Prostate gland (tissue), 2 donors: ENCODE data around the gene PXT1. TPM values are rescaled to one million over a fixed set of nuclear protein-coding genes. Genes with fewer than 3 reads are reported as not detected.

ENCODE experiments used
- DNase-seq: peaks from one replicate; pipeline ENCODE4 v3.0.0-alpha.2; 2019; ENCODE audit warnings: low spot score
- H3K27ac ChIP-seq, 2 donors: fragments of 200-600 bp; sonication (generic); 2 replicates each; pipeline ENCODE4 v1.5.1; 2017 to 2019
- H3K27me3 ChIP-seq: fragments of 200-600 bp; sonication (generic); replicated peaks from 2 replicates; pipeline ENCODE4 v1.5.1; 2019; ENCODE audit not compliant: insufficient read depth
- H3K36me3 ChIP-seq, 2 donors: fragments of 200-600 bp; sonication (generic); 1 replicate in 1 of 2; 2 replicates in 1 of 2; pipeline versions ENCODE4 v1.5.1 to v1.8.1; 2017 to 2019
- H3K4me1 ChIP-seq: fragments of 200-600 bp; sonication (generic); replicated peaks from 2 replicates; pipeline ENCODE4 v1.5.1; 2019
- H3K4me3 ChIP-seq, 2 donors: fragments of 200-600 bp; sonication (generic); 2 replicates each; pipeline ENCODE4 v1.5.1; 2017 to 2019
- H3K9me3 ChIP-seq: fragments of 200-600 bp; sonication (generic); 2 replicates; pipeline ENCODE4 v1.5.1; 2017
- POLR2A ChIP-seq: fragments of 450-650 bp; IDR thresholded peaks from one replicate; pipeline ENCODE4 v1.6.1; 2016; ENCODE audit warnings: antibody characterized with exemption, mild to moderate bottlenecking
- POLR2AphosphoS5 ChIP-seq: sonication (generic); formaldehyde crosslinking; IDR thresholded peaks from one replicate; pipeline ENCODE4 v1.6.1; 2017; ENCODE audit warnings: antibody characterized with exemption
- WGBS: methylation state at CpG from one replicate; pipeline ENCODE4 v1.1.5; 2018; 5-methylcytosine and 5-hydroxymethylcytosine counted together
- intact Hi-C: fragments of 100-400 bp; cut with DNase I; formaldehyde crosslinking; loops from one replicate; pipeline ENCODE4 v1.14.2; 2022
- total RNA-seq, 2 donors: library from RNA; depleted of rRNA; stranded (reverse); fragments of >200 nt; gene quantifications; one replicate each; pipeline ENCODE4 v1.1.0, GENCODE V29; 2016
- TF ChIP-seq, protein P1 (sequence below), 4 experiments: fragments of 200-600 bp in 2 of 4; fragments of 450-650 bp in 2 of 4; sonication (generic) in 2 of 4; IDR thresholded peaks; 1 replicate in 3 of 4; 2 replicates in 1 of 4; pipeline ENCODE4 v1.5.1; 2016 to 2019; ENCODE audit warnings: antibody characterized with exemption in 4 of 4, mild to moderate bottlenecking in 2 of 4, moderate library complexity in 2 of 4

PXT1 gene
- total RNA-seq, 2 donors from 2014 or later, result 6.3 TPM; not detected in 1

- intact Hi-C loops, result loop anchor here (10.0 kb wide), 1 partner anchor 225 kb away; no protein-coding TSS in a partner anchor
- Histone ChIP-seq H3K9me3 (no peaks in the 10 kb centered on the region), H3K27ac (peak overlapping the region in 1 of 2 donors; percentile 25), H3K4me1 (no peaks in the 10 kb centered on the region), H3K36me3 (no peaks in the 10 kb centered on the region), H3K27me3 (no peaks in the 10 kb centered on the region), H3K4me3 (no peak overlapping the region)
- 80% methylated on average over 4 of the region's 4 CpGs for WGBS
- TF ChIP-seq, protein P1, sequence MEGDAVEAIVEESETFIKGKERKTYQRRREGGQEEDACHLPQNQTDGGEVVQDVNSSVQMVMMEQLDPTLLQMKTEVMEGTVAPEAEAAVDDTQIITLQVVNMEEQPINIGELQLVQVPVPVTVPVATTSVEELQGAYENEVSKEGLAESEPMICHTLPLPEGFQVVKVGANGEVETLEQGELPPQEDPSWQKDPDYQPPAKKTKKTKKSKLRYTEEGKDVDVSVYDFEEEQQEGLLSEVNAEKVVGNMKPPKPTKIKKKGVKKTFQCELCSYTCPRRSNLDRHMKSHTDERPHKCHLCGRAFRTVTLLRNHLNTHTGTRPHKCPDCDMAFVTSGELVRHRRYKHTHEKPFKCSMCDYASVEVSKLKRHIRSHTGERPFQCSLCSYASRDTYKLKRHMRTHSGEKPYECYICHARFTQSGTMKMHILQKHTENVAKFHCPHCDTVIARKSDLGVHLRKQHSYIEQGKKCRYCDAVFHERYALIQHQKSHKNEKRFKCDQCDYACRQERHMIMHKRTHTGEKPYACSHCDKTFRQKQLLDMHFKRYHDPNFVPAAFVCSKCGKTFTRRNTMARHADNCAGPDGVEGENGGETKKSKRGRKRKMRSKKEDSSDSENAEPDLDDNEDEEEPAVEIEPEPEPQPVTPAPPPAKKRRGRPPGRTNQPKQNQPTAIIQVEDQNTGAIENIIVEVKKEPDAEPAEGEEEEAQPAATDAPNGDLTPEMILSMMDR (IDR thresholded peaks at IDR 0.05), result no peak
- TF ChIP-seq POLR2AphosphoS5 (no peak), POLR2A (no peak)
- DNase-seq, result no peak
Observed at GRCh38 chr6:36350082-36350481, 92.6 kb downstream of the PXT1 start.

DNA sequence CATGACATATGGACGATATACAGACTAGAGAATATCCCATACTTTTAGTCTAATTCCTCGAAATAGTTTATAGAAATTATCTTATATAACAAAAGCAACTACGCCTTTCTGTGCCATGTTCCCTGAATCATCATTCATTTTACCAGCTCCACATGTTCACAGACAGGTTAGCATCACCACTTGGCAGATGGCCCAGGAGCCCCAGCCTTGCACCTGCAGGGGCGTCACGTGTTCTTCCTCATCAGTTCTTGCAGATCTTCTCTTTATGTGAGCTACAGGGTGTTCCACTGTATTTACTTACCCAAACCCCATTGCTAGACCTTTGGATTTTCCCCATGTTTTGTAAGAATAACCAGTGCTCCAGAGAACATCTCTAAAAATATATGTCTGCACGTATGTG, 93.4 kb downstream of the PXT1 start:
- Histone ChIP-seq H3K27ac (peak overlapping the region in 1 of 2 donors; percentile 31), H3K27me3 (no peaks in the 10 kb centered on the region), H3K9me3 (no peaks in the 10 kb centered on the region), H3K4me1 (no peaks in the 10 kb centered on the region), H3K36me3 (no peaks in the 10 kb centered on the region), H3K4me3 (no peak overlapping the region)
- intact Hi-C loops, result no loop called here
- peak; percentile 90 for DNase-seq
- WGBS, result 43% methylated on average over 6 of the region's 6 CpGs
- TF ChIP-seq POLR2A (no peak), POLR2AphosphoS5 (peak; percentile 92)
- TF ChIP-seq, protein P1 (IDR thresholded peaks at IDR 0.05), result no peak

DNA sequence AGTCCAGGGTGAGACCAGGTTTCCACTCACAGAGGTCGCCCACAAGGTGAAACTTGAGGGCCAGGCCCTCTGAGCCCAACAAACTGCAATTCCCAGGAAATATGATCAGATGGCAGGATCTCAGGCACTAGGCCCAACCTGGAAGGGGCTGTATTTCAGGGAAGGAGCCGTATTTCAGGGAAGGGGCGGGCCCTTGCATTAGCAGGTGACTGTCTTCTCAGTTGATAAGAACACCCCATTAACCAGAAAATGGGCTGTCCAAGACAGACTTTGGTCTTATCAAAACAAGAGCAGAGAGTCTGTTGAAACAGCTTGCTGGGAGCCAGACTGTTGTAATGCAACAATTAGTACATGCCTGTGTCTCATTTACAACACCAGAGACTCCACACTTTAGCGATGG, 95.0 kb downstream of the PXT1 start:
- Histone ChIP-seq H3K27me3 (no peaks in the 10 kb centered on the region), H3K36me3 (no peaks in the 10 kb centered on the region), H3K4me3 (no peak overlapping the region), H3K27ac (no peak overlapping the region), H3K4me1 (no peaks in the 10 kb centered on the region), H3K9me3 (no peaks in the 10 kb centered on the region)
- TF ChIP-seq, protein P1 (IDR thresholded peaks at IDR 0.05), result no peak
- TF ChIP-seq POLR2A (no peak), POLR2AphosphoS5 (no peak)
- no peak for DNase-seq
- WGBS, result 93% methylated on average over 4 of the region's 4 CpGs
- intact Hi-C loops, result no loop called here

GRCh38 chr6:36346486-36347273, 96.0 kb downstream of the PXT1 start:
- Histone ChIP-seq H3K27ac (no peak overlapping the region), H3K9me3 (no peaks in the 10 kb centered on the region), H3K4me3 (no peak overlapping the region), H3K4me1 (no peaks in the 10 kb centered on the region), H3K27me3 (no peaks in the 10 kb centered on the region), H3K36me3 (no peaks in the 10 kb centered on the region)
- WGBS, result 95% methylated on average over 20 of the region's 20 CpGs
- intact Hi-C loops, result no loop called here
- TF ChIP-seq POLR2AphosphoS5, result no peak
- TF ChIP-seq, protein P1 (IDR thresholded peaks at IDR 0.05), result no peak
- no peak for TF ChIP-seq POLR2A
- no peak for DNase-seq
